GM12878 (cell line): Measurements from ENCODE around the gene BACE2. TPM values are rescaled to one million over a fixed set of nuclear protein-coding genes. Genes with fewer than 3 reads are reported as not detected.
"Not testable (repeated sequence)": the region's sequence is repeated elsewhere in the genome, so short reads cannot be mapped to it uniquely, and the experiment has no call there.

ENCODE experiments used
- ATAC-seq: fragments of 200-7000 bp; cut with Tn5 transposase; 3 replicates; pipeline ENCODE4 v1.9.1; 2020; ENCODE audit warnings: mild to moderate bottlenecking, moderate library complexity
- BruUV-seq: library from RNA; stranded (reverse); fragments of 400-500 nt; replicated peaks from 2 replicates; lab custom pipeline; 2021; lab: Mats Ljungman, UMichigan
- CTCF ChIA-PET: fragments of 300-600 bp; sonication (Branson Sonifier 250); formaldehyde crosslinking; extraction: SDS; loops from one replicate; lab custom pipeline; 2021; ENCODE audit warnings: inconsistent platforms; lab: Yijun Ruan, JAX
- POLR2A ChIA-PET: fragments of 350-600 bp; formaldehyde crosslinking; extraction: SDS; loops from one replicate; lab custom pipeline; 2021; ENCODE audit warnings: inconsistent platforms; lab: Charles Lee
- RAD21 ChIA-PET: fragments of 300-600 bp; sonication (Branson Sonifier 250); formaldehyde crosslinking; loops from one replicate; lab custom pipeline; 2023; ENCODE audit warnings: antibody characterized with exemption; ENCODE audit not compliant: unreplicated experiment; lab: Charles Lee
- SMC1A ChIA-PET: fragments of 300-600 bp; sonication (Branson Sonifier 250); formaldehyde crosslinking; loops from one replicate; lab custom pipeline; 2023; ENCODE audit not compliant: unreplicated experiment, uncharacterized antibody; lab: Charles Lee
- DNase-seq: peaks from one replicate; pipeline ENCODE4 v3.0.0-alpha.2; 2011; ENCODE audit warnings: low read depth, low spot score
- FAIRE-seq: peaks from 3 replicates; lab custom pipeline; 2011; peaks lifted over from hg19 to GRCh38; lab: Jason Lieb, UNC
- H2AFZ ChIP-seq: 2 replicates; pipeline ENCODE4 v1.6.0; 2011; ENCODE audit warnings: low read depth, low read length, control low read depth; ENCODE audit not compliant: control insufficient read depth
- H3K27ac ChIP-seq: 2 replicates; pipeline ENCODE4 v1.5.1; 2011; ENCODE audit warnings: control low read depth; ENCODE audit not compliant: control insufficient read depth, insufficient read depth
- H3K27me3 ChIP-seq, 2 experiments: replicated peaks in 1 of 2; 2 replicates each; pipeline versions ENCODE4 v1.6.0 to v1.6.1; 2011; ENCODE audit warnings: low read length in 1 of 2; ENCODE audit not compliant: control insufficient read depth in 2 of 2, insufficient read depth in 2 of 2
- H3K36me3 ChIP-seq, 2 experiments: 2 replicates each; pipeline ENCODE4 v1.5.1; 2011; ENCODE audit warnings: low read length in 1 of 2; ENCODE audit not compliant: control insufficient read depth in 2 of 2, insufficient read depth in 2 of 2
- H3K4me1 ChIP-seq: 2 replicates; pipeline ENCODE4 v1.6.1; 2011; ENCODE audit warnings: mild to moderate bottlenecking, low read length, moderate library complexity, mixed read lengths; ENCODE audit not compliant: control insufficient read depth, insufficient read depth
- H3K4me2 ChIP-seq: 2 replicates; pipeline ENCODE4 v1.6.0; 2011; ENCODE audit warnings: control low read depth; ENCODE audit not compliant: control insufficient read depth, insufficient read depth
- H3K4me3 ChIP-seq: fragments of 200-600 bp; sonication (generic); 2 replicates; pipeline ENCODE4 v1.5.1; 2016
- H3K79me2 ChIP-seq: 2 replicates; pipeline ENCODE4 v1.6.0; 2011; ENCODE audit warnings: low read length; ENCODE audit not compliant: control insufficient read depth, insufficient read depth
- H3K9ac ChIP-seq: 2 replicates; pipeline ENCODE4 v1.8.0; 2011; ENCODE audit warnings: low read length, control low read depth, mixed read lengths; ENCODE audit not compliant: control insufficient read depth, insufficient read depth
- H3K9me3 ChIP-seq: replicated peaks from 3 replicates; pipeline ENCODE4 v1.5.1; 2011; ENCODE audit warnings: mild to moderate bottlenecking, low read length; ENCODE audit not compliant: control insufficient read depth, insufficient read depth
- H4K20me1 ChIP-seq: 2 replicates; pipeline ENCODE4 v1.6.0; 2011; ENCODE audit not compliant: control insufficient read depth, insufficient read depth
- TAF1 ChIP-seq: IDR thresholded peaks from 2 replicates; pipeline ENCODE4 v1.6.1; 2011; ENCODE audit warnings: mild to moderate bottlenecking, low read depth, low read length, borderline replicate concordance
- WGBS: methylation state at CpG from one replicate; pipeline ENCODE4 v1.1.6; 2016; ENCODE audit warnings: low lambda C conversion rate; ENCODE audit not compliant: insufficient replicate concordance, insufficient coverage; ENCODE audit errors: missing lambda C conversion rate; 5-methylcytosine and 5-hydroxymethylcytosine counted together
- in situ Hi-C: fragments of 300-500 bp; cut with MboI; formaldehyde crosslinking; loops from 9 replicates; pipeline ENCODE4 v1.14.3; 2018; ENCODE audit warnings: mixed read lengths
- intact Hi-C: fragments of 100-400 bp; cut with micrococcal nuclease; formaldehyde crosslinking; loops from one replicate; pipeline ENCODE4 v1.14.2; 2022; ENCODE audit not compliant: unreplicated experiment
- polyA plus RNA-seq, 11 experiments: library from polyadenylated mRNA; depleted of rRNA in 4 of 11; unstranded in 6 of 11; stranded (reverse) in 5 of 11; fragments of >200 nt; fragmentation: Nextera tagmentation in 4 of 11; fragmentation: Illumina TruSeq in 1 of 11; extraction: Ambion mirVana in 4 of 11; extraction: Trizol in 1 of 11; gene quantifications; 1 replicate in 1 of 11; 2 replicates in 10 of 11; pipeline versions ENCODE4 v1.2.1 to v1.2.3, GENCODE V29; 2011 to 2016; ENCODE audit warnings: inconsistent platforms in 2 of 11, missing spikeins in 2 of 11, low read depth in 1 of 11
- total RNA-seq, 4 experiments: library from RNA; depleted of rRNA in 3 of 4; stranded (reverse); fragments of >200 nt in 3 of 4; fragmentation: Illumina TruSeq in 1 of 4; extraction: Trizol in 1 of 4; gene quantifications; 2 replicates each; pipeline versions ENCODE4 v1.2.1 to v1.2.3, GENCODE V29; 2013 to 2021

BACE2 gene
- total and polyA plus RNA-seq, 10 of the 15 experiments (the other 5 are each of a cell fraction or from before 2014, with no cell fraction given) = 0.04 to 0.69 (median 0.18) TPM; not detected in 5

DNA sequence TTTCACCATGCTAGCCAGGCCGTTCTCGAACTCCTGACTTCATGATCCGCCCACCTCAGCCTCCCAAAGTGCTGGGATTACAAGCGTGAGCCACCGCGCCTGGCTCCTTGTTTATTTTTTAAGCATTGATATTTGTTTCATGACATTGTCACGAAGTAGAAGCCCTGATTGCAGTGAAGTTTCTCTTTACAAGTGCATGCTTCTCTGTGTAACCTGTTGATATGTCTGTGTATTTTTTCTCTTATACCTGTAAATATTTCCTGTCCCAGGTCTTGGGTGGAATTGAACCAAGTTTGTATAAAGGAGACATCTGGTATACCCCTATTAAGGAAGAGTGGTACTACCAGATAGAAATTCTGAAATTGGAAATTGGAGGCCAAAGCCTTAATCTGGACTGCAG lies 75.1 kb downstream of the BACE2 start:
- H3K27me3 ChIP-seq = no peaks in the 10 kb centered on the region
- no peak overlapping the region for H3K9ac ChIP-seq
- no TSS peak for BruUV-seq
- no peak for ATAC-seq
- RAD21 ChIA-PET = no interaction called here
- no peak overlapping the region for H3K27ac ChIP-seq
- H2AFZ ChIP-seq = no peak overlapping the region
- DNase-seq = no peak
- H4K20me1 ChIP-seq = no peaks in the 10 kb centered on the region
- H3K4me3 ChIP-seq = no peak overlapping the region
- H3K36me3 ChIP-seq = no peaks in the 10 kb centered on the region
- no peaks in the 10 kb centered on the region for H3K79me2 ChIP-seq
- POLR2A ChIA-PET = no interaction called here
- SMC1A ChIA-PET = no interaction called here
- no peak for TF ChIP-seq TAF1
- no peaks in the 10 kb centered on the region for H3K9me3 ChIP-seq
- H3K4me2 ChIP-seq = no peak overlapping the region
- no peak for FAIRE-seq
- intact Hi-C loops (no loop called here), in situ Hi-C loops (no loop called here)
- no peaks in the 10 kb centered on the region for H3K4me1 ChIP-seq
- CTCF ChIA-PET = no interaction called here
- 42% methylated on average over 7 of the region's 7 CpGs for WGBS

DNA sequence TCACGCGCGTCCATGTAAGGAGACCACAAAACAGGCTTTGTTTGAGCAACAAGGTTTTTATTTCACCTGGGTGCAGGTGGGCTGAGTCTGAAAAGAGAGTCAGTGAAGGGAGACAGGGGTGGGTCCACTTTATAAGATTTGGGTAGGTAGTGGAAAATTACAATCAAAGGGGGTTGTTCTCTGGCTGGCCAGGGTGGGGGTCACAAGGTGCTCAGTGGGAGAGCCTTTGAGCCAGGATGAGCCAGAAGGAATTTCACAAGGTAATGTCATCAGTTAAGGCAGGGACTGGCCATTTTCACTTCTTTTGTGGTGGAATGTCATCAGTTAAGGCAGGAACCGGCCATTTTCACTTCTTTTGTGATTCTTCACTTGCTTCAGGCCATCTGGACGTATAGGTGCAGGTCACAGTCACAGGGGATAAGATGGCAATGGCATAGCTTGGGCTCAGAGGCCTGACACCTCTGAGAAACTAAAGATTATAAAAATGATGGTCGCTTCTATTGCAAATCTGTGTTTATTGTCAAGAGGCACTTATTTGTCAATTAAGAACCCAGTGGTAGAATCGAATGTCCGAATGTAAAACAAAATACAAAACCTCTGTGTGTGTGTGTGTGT lies 76.4 kb downstream of the BACE2 start:
- H3K79me2 ChIP-seq, BruUV-seq, DNase-seq, POLR2A ChIA-PET, H2AFZ ChIP-seq, intact Hi-C loops, H3K36me3 ChIP-seq, H3K27me3 ChIP-seq, CTCF ChIA-PET, H3K4me2 ChIP-seq, ATAC-seq, SMC1A ChIA-PET, H4K20me1 ChIP-seq, FAIRE-seq, RAD21 ChIA-PET, in situ Hi-C loops, H3K4me1 ChIP-seq, H3K9ac ChIP-seq, H3K4me3 ChIP-seq, H3K27ac ChIP-seq, H3K9me3 ChIP-seq: not testable (repeated sequence)
- 44% methylated on average over 8 of the region's 8 CpGs for WGBS
